C4-2B (cell line): ENCODE measurements around the gene TLDC2.
"Not testable (repeated sequence)": the region's sequence is repeated elsewhere in the genome, so short reads cannot be mapped to it uniquely, and the experiment has no call there.

Experiments
- H3K27ac ChIP-seq: fragments of 450-650 bp; 2 replicates; pipeline ENCODE4 v1.5.1; 2017
- CTCF ChIP-seq: fragments of 450-650 bp; conservative IDR thresholded peaks from 2 replicates; pipeline ENCODE4 v1.5.1; 2017; ENCODE audit warnings: mild to moderate bottlenecking
- ZFX ChIP-seq: fragments of 450-650 bp; IDR thresholded peaks from 2 replicates; pipeline ENCODE4 v1.6.1; 2017

Gene TLDC2

GRCh38 chr20:36866164-36866563 lies 9.8 kb upstream of the TLDC2 start:
- H3K27ac ChIP-seq, result no peak overlapping the region
- TF ChIP-seq CTCF, result no peak
- no peak for TF ChIP-seq ZFX

- TF ChIP-seq ZFX (no peak), CTCF (no peak)
- H3K27ac ChIP-seq, result no peak overlapping the region
Measured at GRCh38 chr20:36866681-36867495, 9.1 kb upstream of the TLDC2 start.

- TF ChIP-seq CTCF (no peak), ZFX (no peak)
- H3K27ac ChIP-seq, result no peak overlapping the region
Measured at GRCh38 chr20:36871640-36872570, 4.0 kb upstream of the TLDC2 start.

- no peak for TF ChIP-seq CTCF
- H3K27ac ChIP-seq, result no peak overlapping the region
Measured at GRCh38 chr20:36872852-36873251, 3.1 kb upstream of the TLDC2 start.

GRCh38 chr20:36873498-36874189 lies 2.3 kb upstream of the TLDC2 start:
- TF ChIP-seq CTCF, result no peak
- no peak for TF ChIP-seq ZFX
- no peak overlapping the region for H3K27ac ChIP-seq

- H3K27ac ChIP-seq, result not testable (repeated sequence)
Measured at GRCh38 chr20:36875093-36875492, 845 bp upstream of the TLDC2 start.

- no peak overlapping the region for H3K27ac ChIP-seq
Measured at GRCh38 chr20:36876473-36876833, 515 bp downstream of the TLDC2 start.

More at GRCh38 chr20:36876473-36876833, 515 bp downstream of the TLDC2 start:
- TF ChIP-seq ZFX (no peak), CTCF (no peak)
